PC-3 (cell line): ENCODE measurements around the gene CREM.

Experiments
- CTCF ChIP-seq: fragments of 300-600 bp; sonication (generic); conservative IDR thresholded peaks from 2 replicates; pipeline ENCODE4 v1.5.1; 2017; ENCODE audit warnings: antibody characterized with exemption, low read depth, mild to moderate bottlenecking, low read length
- EZH2phosphoT487 ChIP-seq: fragments of 300-600 bp; sonication (generic); IDR thresholded peaks from 2 replicates; pipeline ENCODE4 v1.6.1; 2018; ENCODE audit warnings: mild to moderate bottlenecking, antibody characterized with exemption, low read length, borderline replicate concordance

- no peak for TF ChIP-seq CTCF
- no peak for TF ChIP-seq EZH2phosphoT487
Observed at GRCh38 chr10:35188954-35189353, 62.3 kb downstream of the CREM start.
